Suppressor macrophage treated with lipopolysaccharide for 4 hours (primary cell): ENCODE data around the gene BTNL9.
"Not testable (repeated sequence)": the region's sequence is repeated elsewhere in the genome, so short reads cannot be mapped to it uniquely, and the experiment has no call there.

Experiments
- DNase-seq: peaks from one replicate; pipeline ENCODE4 v3.0.0-alpha.2; 2020

BTNL9 gene

GRCh38 chr5:181043285-181044092 lies 3.4 kb downstream of the BTNL9 start:
- no peak for DNase-seq

GRCh38 chr5:181044093-181044599 lies 4.1 kb downstream of the BTNL9 start:
- DNase-seq = no peak

- no peak for DNase-seq
Measured at GRCh38 chr5:181044662-181045305, 4.7 kb downstream of the BTNL9 start.

- DNase-seq = no peak
Measured at GRCh38 chr5:181045316-181045715, 5.2 kb downstream of the BTNL9 start.

- not testable (repeated sequence) for DNase-seq
Measured at GRCh38 chr5:181045857-181046256, 5.8 kb downstream of the BTNL9 start.

GRCh38 chr5:181047288-181047687 lies 7.2 kb downstream of the BTNL9 start:
- DNase-seq = no peak

- DNase-seq = no peak
Measured at GRCh38 chr5:181047921-181048320, 7.9 kb downstream of the BTNL9 start.

GRCh38 chr5:181050016-181050415 lies 9.9 kb downstream of the BTNL9 start:
- DNase-seq = no peak

GRCh38 chr5:181051841-181052671 lies 12.0 kb downstream of the BTNL9 start:
- DNase-seq = no peak

GRCh38 chr5:181052672-181053487 lies 12.8 kb downstream of the BTNL9 start:
- DNase-seq = no peak

- DNase-seq = no peak
Measured at GRCh38 chr5:181053488-181054121, 13.5 kb downstream of the BTNL9 start.

- DNase-seq = no peak
Measured at GRCh38 chr5:181054138-181054537, 14.1 kb downstream of the BTNL9 start.

GRCh38 chr5:181054871-181055459 lies 14.9 kb downstream of the BTNL9 start:
- no peak for DNase-seq

- no peak for DNase-seq
Measured at GRCh38 chr5:181056431-181056830, 16.4 kb downstream of the BTNL9 start.

- DNase-seq = no peak
Measured at GRCh38 chr5:181058321-181058720, 18.3 kb downstream of the BTNL9 start.

GRCh38 chr5:181058786-181059296 lies 18.8 kb downstream of the BTNL9 start:
- DNase-seq = no peak

- no peak for DNase-seq
Measured at GRCh38 chr5:181059297-181060230, 19.5 kb downstream of the BTNL9 start.

- no peak for DNase-seq
Measured at GRCh38 chr5:181060231-181060590, 20.1 kb downstream of the BTNL9 start.

GRCh38 chr5:181060924-181061323 lies 20.9 kb downstream of the BTNL9 start:
- DNase-seq = no peak

- DNase-seq = no peak
Measured at GRCh38 chr5:181061645-181062044, 21.6 kb downstream of the BTNL9 start.
